Stimulated activated CD8-positive, alpha-beta memory T cell treated with anti-CD3 and anti-CD28 coated beads, Interleukin-12 subunit alpha, Interleukin-12 subunit beta, amount 100 ng/mL, for 24 hours (primary cell): ENCODE results near the gene IL10RB.
"Not testable (repeated sequence)": the region's sequence is repeated elsewhere in the genome, so short reads cannot be mapped to it uniquely, and the experiment has no call there.

Experiments
- DNase-seq: peaks from one replicate; pipeline ENCODE4 v3.0.0-alpha.2; 2020; ENCODE audit errors: extremely low read depth

Gene IL10RB

DNA sequence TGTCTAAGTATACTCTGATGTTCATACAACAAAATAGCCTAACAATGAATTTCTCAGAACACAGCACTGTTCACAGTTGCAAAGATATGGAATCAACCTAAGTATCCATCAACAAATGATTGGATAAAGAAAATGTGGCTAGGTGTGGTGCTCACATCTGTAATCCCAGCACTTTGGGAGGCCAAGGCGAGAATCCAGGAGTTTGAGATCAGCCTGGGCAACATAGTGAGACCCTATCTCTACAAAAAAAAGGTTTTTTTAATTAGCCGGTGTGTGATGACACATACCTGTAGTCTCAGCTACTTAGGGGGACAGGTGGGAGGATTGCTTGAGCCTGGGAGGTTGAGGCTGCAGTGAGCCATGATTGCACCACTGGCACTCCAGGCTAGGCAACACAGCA, 25.8 kb upstream of the IL10RB start:
- no peak for DNase-seq

GRCh38 chr21:33241846-33242245, 24.3 kb upstream of the IL10RB start:
- no peak for DNase-seq

GRCh38 chr21:33242846-33243245, 23.3 kb upstream of the IL10RB start:
- not testable (repeated sequence) for DNase-seq

GRCh38 chr21:33244082-33244778, 21.9 kb upstream of the IL10RB start:
- no peak for DNase-seq

DNA sequence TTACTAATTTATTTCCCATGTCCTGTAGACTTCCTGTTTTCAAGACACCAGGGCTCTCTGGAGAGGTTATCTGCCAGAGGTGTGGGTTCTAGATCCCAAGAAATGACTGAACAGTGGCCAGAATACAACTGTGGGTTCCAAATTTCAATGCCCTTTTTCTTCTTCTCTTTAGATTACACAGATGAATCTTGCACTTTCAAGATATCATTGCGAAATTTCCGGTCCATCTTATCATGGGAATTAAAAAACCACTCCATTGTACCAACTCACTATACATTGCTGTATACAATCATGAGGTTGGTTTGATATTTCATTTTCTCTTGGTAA, 21.4 kb upstream of the IL10RB start:
- no peak for DNase-seq

- no peak for DNase-seq
Measured at GRCh38 chr21:33245289-33245918, 20.8 kb upstream of the IL10RB start.

DNA sequence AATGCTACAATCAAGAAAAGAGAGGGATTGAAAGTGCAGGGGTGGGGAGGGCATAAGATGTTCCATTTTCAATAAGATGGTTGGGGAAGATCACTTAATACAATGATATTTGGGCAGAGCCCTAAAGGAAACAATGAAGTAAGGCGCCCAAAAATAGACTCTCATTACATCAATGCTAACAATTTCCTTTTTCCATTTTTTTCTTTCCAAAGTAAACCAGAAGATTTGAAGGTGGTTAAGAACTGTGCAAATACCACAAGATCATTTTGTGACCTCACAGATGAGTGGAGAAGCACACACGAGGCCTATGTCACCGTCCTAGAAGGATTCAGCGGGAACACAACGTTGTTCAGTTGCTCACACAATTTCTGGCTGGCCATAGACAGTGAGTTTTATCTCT, 19.7 kb upstream of the IL10RB start:
- DNase-seq: no peak

- no peak for DNase-seq
Measured at GRCh38 chr21:33246963-33247362, 19.2 kb upstream of the IL10RB start.

DNA sequence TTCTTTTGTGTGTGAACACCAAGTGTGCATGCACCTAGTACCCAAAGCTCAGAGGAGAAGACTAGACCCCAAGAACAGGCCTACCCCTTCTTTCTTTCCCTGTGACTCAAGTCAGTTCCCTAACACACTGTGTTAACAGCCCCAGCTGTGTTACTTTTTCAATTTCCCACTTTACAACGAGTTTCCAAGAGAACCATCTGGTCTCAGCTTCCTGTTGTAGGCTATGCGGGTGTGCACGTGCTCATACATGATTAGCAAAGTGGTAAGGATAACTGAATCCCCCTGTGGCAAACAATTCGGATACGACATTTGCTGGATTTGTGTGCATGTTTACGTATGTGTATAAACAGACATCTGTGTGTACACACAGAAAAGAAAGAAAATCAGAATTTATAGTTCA, 18.6 kb upstream of the IL10RB start:
- no peak for DNase-seq

DNA sequence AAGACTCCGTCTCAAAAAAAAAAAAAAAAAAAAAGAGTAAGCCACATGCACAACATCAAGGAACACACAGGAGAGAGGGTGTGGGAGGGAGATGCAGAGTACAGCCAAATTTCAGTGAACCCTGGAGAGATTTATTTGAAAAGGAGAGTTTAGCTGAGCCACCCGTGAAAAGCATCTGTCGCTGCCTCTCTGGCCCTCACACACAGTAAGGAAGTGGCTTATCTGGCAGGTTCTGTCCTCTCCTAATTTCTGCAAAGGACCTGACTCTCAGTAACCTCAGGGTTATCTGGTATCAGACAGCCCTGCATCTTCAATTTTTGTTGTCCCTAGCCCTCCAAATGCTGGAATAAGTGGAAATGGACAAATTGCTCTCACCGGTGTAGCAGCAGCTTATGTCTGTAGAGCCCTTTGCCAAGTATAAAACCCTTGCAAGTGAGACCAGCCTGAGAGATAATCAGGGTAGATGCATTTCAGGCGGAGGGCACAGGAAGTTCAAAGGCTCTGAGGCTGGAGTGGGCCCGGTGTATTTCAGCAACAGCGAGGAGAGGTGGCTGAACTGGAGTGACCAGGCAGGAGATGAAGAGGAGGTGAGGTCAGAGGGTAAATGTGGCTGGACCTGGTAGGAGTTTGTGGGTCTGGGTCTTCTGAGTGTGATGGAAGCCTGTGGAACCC, 16.7 kb upstream of the IL10RB start:
- DNase-seq: no peak

DNA sequence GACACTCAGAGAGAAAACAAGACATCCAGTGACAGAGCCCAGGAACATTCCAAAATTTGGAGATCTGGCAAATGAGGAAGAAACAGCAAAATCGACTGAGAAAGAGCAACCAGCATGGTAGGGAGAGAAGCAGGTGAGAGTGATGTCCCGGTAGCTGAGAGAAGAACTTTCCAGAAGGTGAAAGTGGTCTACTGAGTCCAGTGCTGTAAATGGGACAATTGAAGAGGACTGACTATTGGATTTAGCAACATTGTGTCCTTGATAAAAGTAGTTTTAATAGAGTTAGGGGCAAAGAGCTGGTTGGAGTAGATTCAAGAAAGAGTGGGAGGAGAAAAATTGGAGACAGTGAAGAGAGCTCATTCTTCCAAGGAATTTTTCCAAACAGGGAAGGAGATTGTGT, 15.0 kb upstream of the IL10RB start:
- no peak for DNase-seq

DNA sequence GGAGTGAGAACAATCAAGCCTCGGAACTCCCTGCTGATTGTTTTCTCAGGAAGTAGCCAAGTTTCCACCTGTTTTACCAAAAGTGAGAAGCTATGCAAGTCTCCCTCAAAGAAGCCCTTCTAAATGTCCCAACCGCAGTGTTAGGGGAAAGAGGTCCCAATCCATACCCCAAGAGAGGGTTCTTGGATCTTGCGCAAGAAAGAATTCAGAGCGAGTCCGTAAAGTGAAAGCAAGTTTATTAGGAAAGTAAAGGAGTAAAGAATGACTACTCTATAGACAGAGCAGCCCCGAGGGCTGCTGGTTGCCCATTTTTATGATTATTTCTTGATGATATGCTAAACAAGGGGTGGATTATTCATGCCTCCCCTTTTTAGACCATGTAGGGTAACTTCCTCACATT, 12.8 kb upstream of the IL10RB start:
- DNase-seq: not testable (repeated sequence)

GRCh38 chr21:33254766-33255165, 11.4 kb upstream of the IL10RB start:
- DNase-seq: no peak

GRCh38 chr21:33255404-33255803, 10.8 kb upstream of the IL10RB start:
- no peak for DNase-seq

DNA sequence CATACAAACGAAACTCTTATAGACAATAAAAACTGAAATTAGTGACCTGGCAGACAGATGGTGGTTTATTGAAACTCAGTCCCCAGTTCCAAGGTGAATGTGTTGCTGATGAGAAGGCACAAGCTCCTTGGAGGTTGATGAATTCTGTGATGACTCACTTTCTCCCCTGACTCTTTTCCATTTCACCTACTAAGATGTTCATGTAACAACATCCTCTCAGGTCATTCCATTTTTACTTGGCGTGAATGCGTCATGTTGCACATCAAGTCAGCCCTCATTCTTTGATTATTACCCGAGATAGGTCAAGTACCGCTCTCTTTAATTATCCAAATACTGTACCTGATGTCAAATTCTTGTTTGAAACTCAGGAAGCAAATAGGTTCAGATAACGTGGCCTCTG, 10.1 kb upstream of the IL10RB start:
- no peak for DNase-seq

GRCh38 chr21:33257094-33257803, 8.9 kb upstream of the IL10RB start:
- DNase-seq: no peak

GRCh38 chr21:33258475-33258874, 7.7 kb upstream of the IL10RB start:
- DNase-seq: no peak

- DNase-seq: no peak
Measured at GRCh38 chr21:33259428-33259827, 6.7 kb upstream of the IL10RB start.

DNA sequence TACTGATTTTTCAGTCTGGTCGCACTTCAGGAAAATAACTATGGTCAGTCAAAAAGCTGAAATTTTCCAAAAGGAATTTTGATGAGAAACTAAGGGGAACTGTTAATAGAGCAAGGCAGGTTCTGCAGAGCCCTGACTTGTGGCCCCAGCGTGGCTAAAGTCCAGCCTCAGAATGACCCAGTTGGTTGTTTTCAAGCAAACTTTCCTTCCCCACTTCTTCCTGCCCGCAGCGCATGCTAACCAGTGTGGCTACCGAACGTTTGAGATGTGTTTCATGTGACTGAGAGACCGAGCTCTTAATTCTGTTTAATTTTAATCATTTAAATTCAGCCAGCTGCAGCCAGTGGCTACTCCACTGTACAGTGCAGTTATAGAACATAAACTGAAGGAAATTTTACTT, 6.2 kb upstream of the IL10RB start:
- no peak for DNase-seq

DNA sequence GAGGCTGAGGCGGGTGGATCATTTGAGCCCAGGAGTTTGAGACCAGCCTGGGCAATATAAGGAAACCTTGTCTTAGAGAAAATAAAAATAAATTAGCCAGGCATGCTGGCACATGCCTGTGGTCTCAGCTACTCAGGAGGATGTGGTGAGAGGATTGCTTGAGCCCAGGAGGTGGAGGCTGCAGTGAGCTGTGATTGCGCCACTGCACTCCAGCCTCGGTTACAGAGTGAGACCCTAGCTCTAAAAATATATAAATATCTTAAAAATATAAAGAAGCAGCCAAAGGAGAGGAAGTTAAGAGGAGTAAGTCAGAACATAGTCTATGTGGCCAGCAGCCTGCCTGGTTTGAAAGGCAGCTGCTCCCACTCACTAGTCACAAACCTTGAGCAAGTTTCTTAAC, 4.5 kb upstream of the IL10RB start:
- DNase-seq: no peak

DNA sequence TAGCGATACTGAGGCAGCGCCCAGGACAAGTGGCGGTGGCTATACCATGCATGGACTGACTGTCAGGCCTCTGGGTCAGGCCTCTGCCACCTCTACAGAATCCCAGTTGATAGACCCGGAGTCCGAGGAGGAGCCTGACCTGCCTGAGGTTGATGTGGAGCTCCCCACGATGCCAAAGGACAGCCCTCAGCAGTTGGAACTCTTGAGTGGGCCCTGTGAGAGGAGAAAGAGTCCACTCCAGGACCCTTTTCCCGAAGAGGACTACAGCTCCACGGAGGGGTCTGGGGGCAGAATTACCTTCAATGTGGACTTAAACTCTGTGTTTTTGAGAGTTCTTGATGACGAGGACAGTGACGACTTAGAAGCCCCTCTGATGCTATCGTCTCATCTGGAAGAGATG, 3.2 kb upstream of the IL10RB start:
- DNase-seq: no peak

DNA sequence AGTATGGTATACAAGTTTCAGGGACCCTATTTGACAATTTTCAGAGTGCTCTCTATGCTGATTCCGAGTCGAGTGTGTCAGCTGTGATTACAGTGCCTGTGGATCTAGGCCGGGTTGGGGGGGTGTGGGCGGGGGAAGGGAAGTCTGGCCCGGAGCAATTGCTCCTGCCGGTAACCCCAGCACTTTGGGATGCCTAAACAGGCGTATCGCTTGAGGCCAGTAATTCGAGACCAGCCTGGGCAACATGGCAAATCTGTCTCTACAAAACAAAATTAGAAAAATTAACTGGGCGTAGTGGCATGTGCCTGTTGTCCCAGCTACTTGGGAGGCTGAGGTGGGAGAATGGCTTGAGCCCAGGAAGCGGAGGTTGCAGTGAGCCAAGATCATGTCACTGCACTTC, 1.6 kb upstream of the IL10RB start:
- no peak for DNase-seq

DNA sequence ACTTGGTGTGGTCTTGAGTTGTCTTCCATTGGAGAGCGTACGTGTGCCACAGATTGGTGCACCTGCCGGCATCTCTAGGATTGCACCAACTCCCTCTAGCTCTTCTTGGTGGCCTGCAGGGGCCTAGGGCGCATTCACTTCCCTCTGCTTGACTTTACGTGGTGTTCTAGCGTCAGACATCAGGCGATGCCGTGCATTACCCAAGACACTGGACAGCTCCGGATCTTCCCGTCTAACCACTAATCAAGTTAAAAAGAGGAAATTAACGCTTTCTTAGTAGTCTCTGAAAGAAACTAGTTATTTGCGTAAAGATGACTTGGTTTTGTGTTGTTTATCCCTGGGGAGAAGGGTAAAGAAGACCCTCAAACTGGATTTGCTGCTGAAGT, 510 bp upstream of the IL10RB start:
- no peak for DNase-seq
